ENCODE data around the gene SLC7A14.

GRCh38 chr3:170593634-170594033 lies 7.8 kb upstream of the SLC7A14 start:
- TF ChIP-seq CTCF (IDR thresholded peaks at IDR 0.05) = no peak
- TF ChIP-seq EZH2 (IDR thresholded peaks at IDR 0.05; ENCODE audit: borderline replicate concordance, insufficient read depth, low read depth, low read length, poor library complexity, severe bottlenecking) = no peak
